ENCODE results near the gene SMARCAD1. TPM values are rescaled to one million over a fixed set of nuclear protein-coding genes. Genes with fewer than 3 reads are reported as not detected.
"Not testable (repeated sequence)": the region's sequence is repeated elsewhere in the genome, so short reads cannot be mapped to it uniquely, and the experiment has no call there.

The SMARCAD1 gene
- total RNA-seq, 8 experiments from 2014 or later = 34.1 to 73.3 (median 51.6) TPM

GRCh38 chr4:94307231-94307871, 99.7 kb downstream of the SMARCAD1 start:
- no peak overlapping the region for H3K4me3 ChIP-seq
- in situ Hi-C loops (cut with MboI; ENCODE audit: low pct_unique_long_range_greater_than_20kb in 2 of 9, low sequenced_read_pairs in 9 of 9, unreplicated experiment in 9 of 9) = loop anchor here in 1 of 9 experiments (25.0 kb wide), 1 partner anchor 280 kb away; no protein-coding TSS in a partner anchor
- peaks cover 0 to 3% of the 10 kb centered on the region in 2 donors for H3K4me1 ChIP-seq (replicated peaks in 1 of 2)
- no peak overlapping the region for H3K27ac ChIP-seq
- WGBS, 10 experiments = 10 to 93% (median 78%) methylated on average over 2 to 4 of the region's 4 CpGs
- ATAC-seq (replicated peaks in 6 of 8) = peak in 1 of 8 experiments; percentile 56

- H3K27ac ChIP-seq = not testable (repeated sequence)
These were observed 112.3 kb downstream of the SMARCAD1 start for GRCh38 chr4:94319927-94320326.

GRCh38 chr4:94325835-94326234, 118.2 kb downstream of the SMARCAD1 start:
- in situ Hi-C loops (cut with MboI; ENCODE audit: low pct_unique_long_range_greater_than_20kb in 2 of 9, low sequenced_read_pairs in 9 of 9, unreplicated experiment in 9 of 9) = no loop called here

More at GRCh38 chr4:94319927-94320326, 112.3 kb downstream of the SMARCAD1 start:
- H3K4me3 ChIP-seq; H3K4me1 ChIP-seq (replicated peaks in 1 of 2); ATAC-seq (replicated peaks in 6 of 8): not testable (repeated sequence)
- in situ Hi-C loops (cut with MboI; ENCODE audit: low pct_unique_long_range_greater_than_20kb in 2 of 9, low sequenced_read_pairs in 9 of 9, unreplicated experiment in 9 of 9) = loop anchor here in 1 of 9 experiments (25.0 kb wide), 1 partner anchor 267 kb away; no protein-coding TSS in a partner anchor

GRCh38 chr4:94329933-94330332, 122.3 kb downstream of the SMARCAD1 start:
- in situ Hi-C loops (cut with MboI; ENCODE audit: low pct_unique_long_range_greater_than_20kb in 2 of 9, low sequenced_read_pairs in 9 of 9, unreplicated experiment in 9 of 9) = no loop called here
- no peaks in the 10 kb centered on the region for H3K4me1 ChIP-seq (replicated peaks in 1 of 2)
- WGBS, 10 experiments = 0 to 100% (median 33%) methylated on average over 1 of the region's 1 CpG; no CpG with 5 or more reads in 1 of the 10 experiments
- ATAC-seq (replicated peaks in 6 of 8) = no peak
- no peak overlapping the region for H3K27ac ChIP-seq
- H3K4me3 ChIP-seq = no peak overlapping the region

More at GRCh38 chr4:94325835-94326234, 118.2 kb downstream of the SMARCAD1 start:
- no peak for ATAC-seq (replicated peaks in 6 of 8)
- Histone ChIP-seq H3K27ac (no peak overlapping the region), H3K4me3 (no peak overlapping the region), H3K4me1 (replicated peaks in 1 of 2) (no peaks in the 10 kb centered on the region)
- WGBS, 10 experiments = 67 to 100% (median 100%) methylated on average over 1 of the region's 1 CpG; no CpG with 5 or more reads in 5 of the 10 experiments

GRCh38 chr4:94332983-94333590, 125.4 kb downstream of the SMARCAD1 start:
- WGBS, 10 experiments = 18 to 76% (median 65%) methylated on average over 3 to 5 of the region's 5 CpGs; no CpG with 5 or more reads in 1 of the 10 experiments
- Histone ChIP-seq H3K4me3 (no peak overlapping the region), H3K27ac (no peak overlapping the region), H3K4me1 (replicated peaks in 1 of 2) (no peaks in the 10 kb centered on the region)
- ATAC-seq (replicated peaks in 6 of 8) = peak in 1 of 8 experiments; percentile 36
- in situ Hi-C loops (cut with MboI; ENCODE audit: low pct_unique_long_range_greater_than_20kb in 2 of 9, low sequenced_read_pairs in 9 of 9, unreplicated experiment in 9 of 9) = no loop called here

GRCh38 chr4:94333866-94334265, 126.2 kb downstream of the SMARCAD1 start:
- H3K4me1 ChIP-seq (replicated peaks in 1 of 2) = no peaks in the 10 kb centered on the region
- H3K27ac ChIP-seq = no peak overlapping the region
- no peak overlapping the region for H3K4me3 ChIP-seq
- in situ Hi-C loops (cut with MboI; ENCODE audit: low pct_unique_long_range_greater_than_20kb in 2 of 9, low sequenced_read_pairs in 9 of 9, unreplicated experiment in 9 of 9) = no loop called here
- WGBS, 10 experiments = 29 to 97% (median 80%) methylated on average over 1 to 3 of the region's 3 CpGs; no CpG with 5 or more reads in 1 of the 10 experiments
- ATAC-seq (replicated peaks in 6 of 8) = no peak

GRCh38 chr4:94334476-94334875, 126.8 kb downstream of the SMARCAD1 start:
- H3K4me3 ChIP-seq = no peak overlapping the region
- H3K4me1 ChIP-seq (replicated peaks in 1 of 2) = no peaks in the 10 kb centered on the region
- WGBS, 10 experiments = 11 to 100% (median 66%) methylated on average over 2 of the region's 2 CpGs; no CpG with 5 or more reads in 2 of the 10 experiments
- ATAC-seq (replicated peaks in 6 of 8) = no peak
- in situ Hi-C loops (cut with MboI; ENCODE audit: low pct_unique_long_range_greater_than_20kb in 2 of 9, low sequenced_read_pairs in 9 of 9, unreplicated experiment in 9 of 9) = no loop called here
- H3K27ac ChIP-seq = no peak overlapping the region

GRCh38 chr4:94334962-94335361, 127.3 kb downstream of the SMARCAD1 start:
- ATAC-seq (replicated peaks in 6 of 8) = peak in 3 of 8 experiments; percentile 18 to 49 (median 35)
- Histone ChIP-seq H3K4me1 (replicated peaks in 1 of 2) (no peaks in the 10 kb centered on the region), H3K4me3 (no peak overlapping the region), H3K27ac (no peak overlapping the region)
- WGBS, 10 experiments = 34 to 100% (median 86%) methylated on average over 1 to 3 of the region's 3 CpGs; no CpG with 5 or more reads in 2 of the 10 experiments
- in situ Hi-C loops (cut with MboI; ENCODE audit: low pct_unique_long_range_greater_than_20kb in 2 of 9, low sequenced_read_pairs in 9 of 9, unreplicated experiment in 9 of 9) = no loop called here

- ATAC-seq (replicated peaks in 6 of 8) = peak in 1 of 8 experiments; percentile 51
- Histone ChIP-seq H3K4me3 (no peak overlapping the region), H3K27ac (no peak overlapping the region), H3K4me1 (replicated peaks in 1 of 2) (no peaks in the 10 kb centered on the region)
- 33 to 93% (median 67%) methylated on average over 2 to 3 of the region's 3 CpGs; no CpG with 5 or more reads in 3 of the 10 experiments for WGBS, 10 experiments
- in situ Hi-C loops (cut with MboI; ENCODE audit: low pct_unique_long_range_greater_than_20kb in 2 of 9, low sequenced_read_pairs in 9 of 9, unreplicated experiment in 9 of 9) = no loop called here
These were observed 128.6 kb downstream of the SMARCAD1 start for GRCh38 chr4:94336303-94336702.

GRCh38 chr4:94336791-94337190, 129.1 kb downstream of the SMARCAD1 start:
- H3K4me1 ChIP-seq (replicated peaks in 1 of 2); H3K4me3 ChIP-seq; in situ Hi-C loops (cut with MboI; ENCODE audit: low pct_unique_long_range_greater_than_20kb in 2 of 9, low sequenced_read_pairs in 9 of 9, unreplicated experiment in 9 of 9); H3K27ac ChIP-seq; ATAC-seq (replicated peaks in 6 of 8): not testable (repeated sequence)
- WGBS, 10 experiments = 9 to 93% (median 80%) methylated on average over 1 to 5 of the region's 5 CpGs

GRCh38 chr4:94338681-94339351, 131.2 kb downstream of the SMARCAD1 start:
- Histone ChIP-seq H3K4me1 (replicated peaks in 1 of 2) (no peaks in the 10 kb centered on the region), H3K4me3 (no peak overlapping the region), H3K27ac (no peak overlapping the region)
- in situ Hi-C loops (cut with MboI; ENCODE audit: low pct_unique_long_range_greater_than_20kb in 2 of 9, low sequenced_read_pairs in 9 of 9, unreplicated experiment in 9 of 9) = no loop called here
- ATAC-seq (replicated peaks in 6 of 8) = no peak
- WGBS, 10 experiments = 50 to 91% (median 80%) methylated on average over 1 to 4 of the region's 4 CpGs; no CpG with 5 or more reads in 1 of the 10 experiments

GRCh38 chr4:94339779-94340178, 132.1 kb downstream of the SMARCAD1 start:
- no peak overlapping the region for H3K27ac ChIP-seq
- no peak overlapping the region for H3K4me3 ChIP-seq
- in situ Hi-C loops (cut with MboI; ENCODE audit: low pct_unique_long_range_greater_than_20kb in 2 of 9, low sequenced_read_pairs in 9 of 9, unreplicated experiment in 9 of 9) = no loop called here
- no peak for ATAC-seq (replicated peaks in 6 of 8)
- H3K4me1 ChIP-seq (replicated peaks in 1 of 2) = no peaks in the 10 kb centered on the region
- 48 to 100% (median 87%) methylated on average over 1 to 8 of the region's 9 CpGs; no CpG with 5 or more reads in 1 of the 10 experiments for WGBS, 10 experiments
